Small intestine (tissue), 7 donors: ENCODE data around the gene DIPK1A. TPM values are rescaled to one million over a fixed set of nuclear protein-coding genes. Genes with fewer than 3 reads are reported as not detected.

Source experiments
- DNase-seq, 2 donors: peaks; one replicate each; pipeline versions ENCODE4 v3.0.0 to v3.0.0-alpha.2; 2013
- FAIRE-seq: peaks from 2 replicates; lab custom pipeline; 2012; peaks lifted over from hg19 to GRCh38; lab: Jason Lieb, UNC
- H3K27ac ChIP-seq, 3 donors: one replicate each; pipeline ENCODE4 v1.5.1; 2013; ENCODE audit warnings: low read length in 2 of 3, mild to moderate bottlenecking in 2 of 3, control low read depth in 1 of 3, inconsistent platforms in 1 of 3, low read depth in 1 of 3, moderate library complexity in 1 of 3
- H3K27me3 ChIP-seq, 3 donors: one replicate each; pipeline ENCODE4 v1.6.1; 2013; ENCODE audit warnings: low read length in 3 of 3, inconsistent platforms in 1 of 3; ENCODE audit not compliant: control insufficient read depth in 3 of 3, insufficient read depth in 3 of 3
- H3K36me3 ChIP-seq, 3 donors: one replicate each; pipeline ENCODE4 v1.6.1; 2013; ENCODE audit warnings: low read length in 3 of 3, inconsistent platforms in 1 of 3, low read depth in 1 of 3, mild to moderate bottlenecking in 1 of 3, moderate library complexity in 1 of 3; ENCODE audit not compliant: control insufficient read depth in 3 of 3, insufficient read depth in 2 of 3
- H3K4me1 ChIP-seq, 3 donors: one replicate each; pipeline ENCODE4 v1.6.1; 2013; ENCODE audit warnings: low read length in 2 of 3, inconsistent platforms in 1 of 3, low read depth in 1 of 3, mild to moderate bottlenecking in 1 of 3, moderate library complexity in 1 of 3; ENCODE audit not compliant: control insufficient read depth in 3 of 3, insufficient read depth in 2 of 3
- H3K4me3 ChIP-seq, 3 donors: one replicate each; pipeline ENCODE4 v1.5.1; 2013; ENCODE audit warnings: low read length in 3 of 3, control low read depth in 1 of 3, inconsistent platforms in 1 of 3, low read depth in 1 of 3, mild to moderate bottlenecking in 1 of 3, moderate library complexity in 1 of 3
- H3K9me3 ChIP-seq, 2 donors: one replicate each; pipeline ENCODE4 v1.6.1; 2013; ENCODE audit warnings: low read depth in 1 of 2, low read length in 1 of 2; ENCODE audit not compliant: control insufficient read depth in 2 of 2, insufficient read depth in 1 of 2
- WGBS, 3 donors: extraction: QIAGEN DNeasy Blood & Tissue Kit; methylation state at CpG; one replicate each; pipeline ENCODE4 v1.1.7; 2013; 5-methylcytosine and 5-hydroxymethylcytosine counted together
- polyA plus RNA-seq, 4 donors: library from polyadenylated mRNA; stranded (reverse) in 3 of 4; unstranded in 1 of 4; fragments of 200-250 nt in 3 of 4; fragments of 120-200 nt in 1 of 4; gene quantifications; one replicate each; pipeline versions ENCODE4 v1.2.1 to v1.2.3, GENCODE V29; 2013
- donor health status: healthy with polysubstance abuse.
- donor health status: control.
- donor health status: control.
- donor health status: Bipolar disorder and iron deficiency.
- donor health status: healthy.

The DIPK1A gene
- polyA plus RNA-seq, 4 donors: 2.0 to 10.4 (median 3.8) TPM

DNA sequence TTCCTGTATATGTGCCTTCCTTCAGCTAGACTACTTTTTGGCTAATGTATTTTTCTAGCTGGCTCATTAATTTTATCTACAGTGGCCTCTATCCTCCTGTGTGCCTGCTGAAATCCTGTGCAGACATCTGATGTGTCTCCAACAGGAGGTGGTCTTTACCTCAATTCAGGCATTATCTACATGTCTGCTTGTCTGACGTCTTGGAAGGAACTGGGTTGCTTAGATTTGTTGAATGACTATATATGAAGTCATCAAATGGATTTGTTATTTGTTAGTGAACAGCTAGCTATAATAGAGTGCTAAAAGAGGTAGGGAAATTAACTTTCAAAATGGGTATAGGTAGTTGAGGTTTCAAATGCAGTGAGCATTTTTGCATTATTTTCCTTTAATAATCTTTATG is 122.7 kb downstream of the DIPK1A start:
- FAIRE-seq (no peak), DNase-seq (no peak)
- Histone ChIP-seq H3K27ac (no peak overlapping the region), H3K9me3 (no peaks in the 10 kb centered on the region), H3K4me1 (peaks cover 3 to 9% (median 3%) of the 10 kb centered on the region in 3 donors), H3K36me3 (peaks cover 22 to 31% (median 26%) of the 10 kb centered on the region in 3 donors), H3K27me3 (no peaks in the 10 kb centered on the region), H3K4me3 (no peak overlapping the region)
- WGBS, 3 donors: 0 to 24% (median 0%) methylated on average over 1 of the region's 1 CpG

DNA sequence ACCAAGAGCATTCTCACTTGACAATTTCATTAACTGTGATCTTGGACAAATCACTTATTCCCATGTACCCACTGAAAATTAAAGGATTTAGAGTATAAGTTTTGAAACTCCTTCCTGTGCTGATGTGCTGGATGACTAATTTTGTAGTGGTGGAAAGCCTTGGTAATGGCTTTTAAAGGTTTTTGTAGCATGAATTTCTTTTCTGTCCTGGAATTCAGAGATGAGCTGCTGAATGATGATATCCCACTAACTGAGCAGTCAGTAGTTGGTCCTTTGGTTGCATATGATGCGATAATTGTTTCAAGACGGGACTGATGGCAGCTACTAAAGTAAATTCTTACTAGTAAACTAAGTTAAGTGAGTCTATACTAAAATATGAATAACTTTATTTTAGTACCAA is 124.2 kb downstream of the DIPK1A start:
- no peak for DNase-seq
- Histone ChIP-seq H3K27ac (no peak overlapping the region), H3K36me3 (peaks cover 19 to 33% (median 22%) of the 10 kb centered on the region in 3 donors), H3K9me3 (no peaks in the 10 kb centered on the region), H3K27me3 (no peaks in the 10 kb centered on the region), H3K4me3 (no peak overlapping the region), H3K4me1 (peaks cover 3 to 10% (median 3%) of the 10 kb centered on the region in 3 donors)
- FAIRE-seq: no peak
- WGBS, 3 donors: 82 to 89% (median 84%) methylated on average over 2 of the region's 2 CpGs

DNA sequence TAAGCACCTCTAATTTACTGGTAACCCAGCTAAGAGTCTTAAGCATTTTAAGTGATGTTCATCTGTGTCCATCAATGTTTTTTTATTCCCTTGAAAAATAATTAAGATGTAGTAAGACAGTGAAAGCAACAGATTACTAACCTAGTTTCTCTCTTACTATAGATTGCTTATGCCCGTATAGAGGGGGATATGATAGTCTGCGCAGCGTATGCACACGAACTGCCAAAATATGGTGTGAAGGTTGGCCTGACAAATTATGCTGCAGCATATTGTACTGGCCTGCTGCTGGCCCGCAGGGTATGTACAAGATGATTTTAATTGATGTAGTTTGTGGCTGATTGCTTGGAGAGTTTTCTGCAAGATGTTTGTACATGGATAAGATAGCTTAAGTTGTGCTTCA is 126.6 kb downstream of the DIPK1A start:
- 58 to 63% (median 61%) methylated on average over 5 of the region's 5 CpGs for WGBS, 3 donors
- H3K36me3 ChIP-seq: peaks cover 10 to 23% (median 10%) of the 10 kb centered on the region in 3 donors

DNA sequence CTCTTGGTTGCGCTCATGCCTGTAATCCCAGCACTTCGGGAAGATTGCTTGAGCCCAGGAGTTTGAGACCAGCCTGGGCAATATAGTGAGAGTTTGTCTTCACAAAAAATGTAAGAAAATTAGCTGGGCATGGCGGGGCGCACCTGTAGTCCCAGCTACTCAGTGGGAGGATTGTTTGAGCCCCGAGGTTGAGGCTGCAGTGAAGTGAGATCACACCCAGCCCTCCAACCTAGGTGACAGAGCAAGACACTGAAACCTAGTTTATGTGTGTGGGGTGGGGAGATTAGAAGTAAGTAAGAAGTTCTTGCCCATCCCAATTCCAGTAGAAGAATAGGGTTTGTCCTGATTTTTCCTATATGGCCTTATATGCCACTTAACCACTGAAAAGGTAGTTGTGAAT is 127.4 kb downstream of the DIPK1A start:
- no peak for DNase-seq
- no peak for FAIRE-seq
- peaks cover 8 to 19% (median 10%) of the 10 kb centered on the region in 3 donors for H3K36me3 ChIP-seq
- WGBS, 3 donors: 19 to 46% (median 21%) methylated on average over 5 of the region's 5 CpGs
- no peaks in the 10 kb centered on the region for H3K9me3 ChIP-seq
- H3K4me3 ChIP-seq: peak overlapping the region in 2 of 3 donors; percentile 37 to 83
- H3K4me1 ChIP-seq: peaks cover 0 to 10% (median 3%) of the 10 kb centered on the region in 3 donors
- no peak overlapping the region for H3K27ac ChIP-seq
- no peaks in the 10 kb centered on the region for H3K27me3 ChIP-seq

More for the DNA sequence above, 126.6 kb downstream of the DIPK1A start:
- no peak overlapping the region for H3K27ac ChIP-seq
- H3K9me3 ChIP-seq: no peaks in the 10 kb centered on the region
- FAIRE-seq (no peak), DNase-seq (no peak)
- H3K27me3 ChIP-seq: no peaks in the 10 kb centered on the region
- H3K4me3 ChIP-seq: no peak overlapping the region
- H3K4me1 ChIP-seq: peaks cover 3 to 10% (median 3%) of the 10 kb centered on the region in 3 donors

DNA sequence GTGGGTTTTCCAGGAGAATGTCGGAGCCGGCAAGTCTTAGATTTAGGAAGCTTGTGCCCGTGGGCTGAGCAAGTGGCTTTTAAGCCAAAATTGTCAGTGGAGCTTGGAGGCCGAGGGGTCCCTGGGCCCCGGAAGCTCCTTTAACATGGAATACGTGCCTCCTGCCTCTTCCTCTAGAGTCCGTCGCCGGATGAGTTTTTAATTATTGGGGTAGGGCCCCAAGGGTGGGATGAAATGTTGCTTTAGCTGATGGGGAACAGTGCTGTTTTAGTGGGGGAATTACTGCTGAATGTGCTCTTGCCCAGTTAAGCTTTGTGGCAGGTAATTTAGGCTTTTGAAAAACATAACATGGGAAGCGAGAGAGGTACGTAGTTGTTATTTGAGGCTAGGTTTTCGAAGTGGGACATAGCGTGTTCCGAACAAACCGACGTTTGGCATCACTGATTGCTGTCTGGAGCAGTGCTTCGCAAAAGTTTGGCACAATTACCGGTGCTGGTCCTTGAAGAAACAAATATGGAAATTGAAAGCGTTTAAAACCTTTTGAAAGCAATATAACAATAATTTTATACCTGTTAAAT is 128.6 kb downstream of the DIPK1A start:
- DNase-seq (no peak), FAIRE-seq (no peak)
- WGBS, 3 donors: 0 to 1% (median 1%) methylated on average over 19 of the region's 19 CpGs
- Histone ChIP-seq H3K4me1 (peaks cover 0 to 10% (median 3%) of the 10 kb centered on the region in 3 donors), H3K36me3 (peaks cover 3 to 18% (median 10%) of the 10 kb centered on the region in 3 donors), H3K4me3 (peak overlapping the region; percentile 83 to 99 (median 98)), H3K27me3 (no peaks in the 10 kb centered on the region), H3K9me3 (no peaks in the 10 kb centered on the region), H3K27ac (peak overlapping the region; percentile 82 to 96 (median 90))

DNA sequence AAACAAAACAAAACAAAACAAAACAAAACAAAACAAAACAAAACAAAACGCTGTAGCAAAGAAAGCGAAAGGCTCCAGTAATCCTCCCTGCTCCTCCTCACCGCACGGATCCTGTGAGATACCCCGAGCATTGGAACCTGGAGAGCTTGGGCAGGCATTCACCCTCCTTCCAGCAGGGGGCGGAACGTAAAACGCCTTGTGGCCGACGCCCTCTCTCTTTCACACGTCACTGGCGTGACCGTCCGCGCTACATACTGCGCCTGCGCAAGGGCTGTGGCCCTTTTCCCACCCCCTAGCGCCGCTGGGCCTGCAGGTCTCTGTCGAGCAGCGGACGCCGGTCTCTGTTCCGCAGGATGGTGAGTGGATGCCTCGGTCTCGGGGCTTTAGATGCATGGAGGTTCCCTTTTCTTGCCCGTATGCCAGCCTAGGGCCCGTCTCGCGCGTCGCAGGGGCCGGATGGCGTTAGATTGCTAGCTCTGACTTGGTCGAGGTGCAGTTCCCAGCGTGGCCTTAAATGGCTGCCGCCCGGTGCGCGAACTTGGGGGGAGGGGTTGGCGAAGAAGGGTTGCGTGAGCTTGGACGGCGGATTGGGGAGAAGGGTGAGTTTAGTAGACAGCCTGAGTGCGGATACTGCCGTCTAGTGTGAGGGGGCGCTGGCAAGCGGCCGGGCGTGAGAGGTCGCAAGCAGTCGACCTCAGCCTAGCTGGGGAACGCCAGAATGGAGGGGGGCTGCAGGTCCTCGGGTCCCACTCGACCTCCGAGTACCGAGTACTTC is 129.3 kb downstream of the DIPK1A start, which contains the start of gene RPL5:
RPL5 (plus strand) TSS at position 279 of the 775 bp plus-strand sequence; CDS start at position 354, 75 bp downstream.
- H3K27me3 ChIP-seq: no peaks in the 10 kb centered on the region
- H3K4me1 ChIP-seq: peaks cover 0 to 10% (median 3%) of the 10 kb centered on the region in 3 donors
- H3K27ac ChIP-seq: peak within 1 kb of the TSS; percentile 82 to 96 (median 90)
- H3K4me3 ChIP-seq: peak within 1 kb of the TSS; percentile 83 to 99 (median 98)
- H3K36me3 ChIP-seq: peaks cover 3 to 18% (median 8%) of the 10 kb centered on the region in 3 donors
- H3K9me3 ChIP-seq: no peaks in the 10 kb centered on the region
- FAIRE-seq (no peak), DNase-seq (peak; percentile 99 to 100)
- 0 to 1% (median 0%) methylated on average over 57 of the region's 57 CpGs for WGBS, 3 donors

DNA sequence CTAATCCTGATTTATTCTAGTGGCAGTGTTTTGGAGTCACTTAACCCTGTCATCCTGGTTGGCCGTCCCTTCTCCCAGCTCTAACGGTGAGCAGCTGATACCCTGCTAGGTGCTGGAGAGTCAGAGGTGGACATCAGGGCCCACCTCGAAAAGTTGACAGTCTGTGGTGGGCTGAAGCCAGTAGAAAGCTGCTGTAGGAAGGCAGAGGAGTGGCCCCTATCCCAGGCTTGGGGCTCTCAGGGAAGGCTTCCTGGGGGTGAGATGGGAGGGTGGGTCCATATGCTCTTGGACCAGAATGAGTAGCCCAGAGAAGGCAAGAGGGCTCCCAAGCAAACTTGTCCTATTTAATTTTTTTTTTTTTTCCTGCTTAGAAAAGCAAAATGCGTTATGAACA is 129.9 kb downstream of the DIPK1A start:
- no peak overlapping the region for H3K4me3 ChIP-seq
- no peaks in the 10 kb centered on the region for H3K9me3 ChIP-seq
- DNase-seq: peak in 1 of 2 donors; percentile 28
- FAIRE-seq: no peak
- 46 to 62% (median 48%) methylated on average over 4 of the region's 4 CpGs for WGBS, 3 donors
- no peaks in the 10 kb centered on the region for H3K27me3 ChIP-seq
- H3K4me1 ChIP-seq: peaks cover 0 to 10% (median 3%) of the 10 kb centered on the region in 3 donors
- peak overlapping the region in 1 of 3 donors; percentile 20 for H3K27ac ChIP-seq
- peaks cover 2 to 18% (median 7%) of the 10 kb centered on the region in 3 donors for H3K36me3 ChIP-seq

DNA sequence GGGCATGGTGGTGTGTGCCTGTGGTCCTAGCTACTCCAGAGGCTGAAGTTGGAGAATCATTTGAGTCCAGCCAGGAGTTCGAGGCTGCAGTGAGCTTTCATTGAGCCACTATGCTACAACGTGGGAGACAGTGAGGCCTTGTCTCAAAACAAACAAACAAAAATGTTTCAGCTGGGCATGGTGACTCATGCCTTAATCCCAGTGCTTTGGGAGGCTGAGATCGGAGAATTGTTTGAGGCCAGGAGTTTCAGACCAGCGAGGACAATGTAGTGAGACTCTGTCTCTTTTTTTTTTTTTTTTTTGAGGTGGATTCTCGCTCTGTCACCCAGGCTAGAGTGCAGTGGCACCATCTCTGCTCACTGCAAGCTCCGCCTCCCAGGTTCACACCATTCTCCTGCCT is 134.5 kb downstream of the DIPK1A start:
- no peaks in the 10 kb centered on the region for H3K4me1 ChIP-seq
- H3K36me3 ChIP-seq: no peaks in the 10 kb centered on the region
- H3K27me3 ChIP-seq: no peaks in the 10 kb centered on the region
- no peaks in the 10 kb centered on the region for H3K9me3 ChIP-seq
- H3K27ac ChIP-seq: no peak overlapping the region
- DNase-seq: no peak
- H3K4me3 ChIP-seq: no peak overlapping the region
- FAIRE-seq: no peak
- WGBS, 3 donors: 66 to 81% (median 73%) methylated on average over 6 of the region's 6 CpGs
